ENCODE measurements around the gene EFCAB6. TPM values are rescaled to one million over a fixed set of nuclear protein-coding genes. Genes with fewer than 3 reads are reported as not detected.
"Not testable (repeated sequence)": the region's sequence is repeated elsewhere in the genome, so short reads cannot be mapped to it uniquely, and the experiment has no call there.

Gene EFCAB6
- total and polyA plus RNA-seq, 5 experiments from 2014 or later = 0.14 to 1.7 (median 0.58) TPM; not detected in 2

DNA sequence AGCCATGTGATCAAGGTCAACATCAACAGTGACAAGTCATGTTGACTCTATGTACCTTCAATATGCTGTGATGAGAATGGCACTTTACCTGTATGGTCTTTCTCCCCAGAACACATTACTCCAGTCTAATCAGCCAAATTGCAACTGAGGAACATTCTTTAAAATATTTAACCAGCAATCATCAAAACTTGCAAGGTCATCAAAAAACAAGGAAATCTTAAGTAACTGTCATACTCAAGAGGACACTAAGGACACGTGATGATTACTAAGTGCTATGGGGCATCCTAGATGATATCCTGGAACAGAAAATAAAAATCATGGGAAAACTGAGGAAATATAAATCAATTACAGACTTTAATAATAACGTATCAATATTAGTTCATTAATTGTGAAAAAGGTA, 118.9 kb downstream of the EFCAB6 start:
- Mint-ChIP-seq H3K27ac (no peak overlapping the region), H3K4me1 (no peaks in the 10 kb centered on the region), H3K27me3 (peaks cover 17 to 56% (median 20%) of the 10 kb centered on the region in 5 donors), H3K36me3 (peaks cover 0 to 23% (median 16%) of the 10 kb centered on the region in 3 donors), H3K9me3 (peaks cover 3 to 30% (median 16%) of the 10 kb centered on the region in 9 donors), H3K4me3 (no peak overlapping the region)
- POLR2A ChIA-PET = no interaction called here
- ATAC-seq (no peak), DNase-seq (no peak)

DNA sequence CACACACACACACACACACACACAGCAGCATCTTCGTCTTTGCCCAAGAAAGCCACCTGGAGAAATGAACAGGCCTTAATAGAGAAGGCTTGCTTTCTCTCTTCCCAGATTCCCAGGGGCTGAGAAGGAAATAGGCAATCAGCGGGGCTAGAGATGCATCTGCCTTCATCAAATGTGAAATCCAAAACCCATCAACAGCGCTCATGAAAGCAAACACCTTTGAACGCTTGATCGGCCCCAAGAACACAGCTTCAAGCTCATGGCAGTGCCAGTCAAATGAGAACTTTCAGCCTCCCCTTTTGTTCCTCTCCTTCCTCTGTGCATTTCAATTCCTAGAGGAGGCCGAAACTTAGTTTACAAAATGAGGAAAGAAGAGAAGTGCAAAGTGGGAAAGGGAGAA, 122.7 kb downstream of the EFCAB6 start:
- H3K4me1 Mint-ChIP-seq = no peaks in the 10 kb centered on the region
- no peak overlapping the region for H3K27ac Mint-ChIP-seq
- H3K9me3 Mint-ChIP-seq = peaks cover 3 to 30% (median 16%) of the 10 kb centered on the region in 9 donors
- peaks cover 10 to 58% (median 28%) of the 10 kb centered on the region in 5 donors for H3K27me3 Mint-ChIP-seq
- ATAC-seq (no peak), DNase-seq (no peak)
- POLR2A ChIA-PET = no interaction called here
- no peak overlapping the region for H3K4me3 Mint-ChIP-seq
- H3K36me3 Mint-ChIP-seq = peaks cover 0 to 23% (median 16%) of the 10 kb centered on the region in 3 donors

DNA sequence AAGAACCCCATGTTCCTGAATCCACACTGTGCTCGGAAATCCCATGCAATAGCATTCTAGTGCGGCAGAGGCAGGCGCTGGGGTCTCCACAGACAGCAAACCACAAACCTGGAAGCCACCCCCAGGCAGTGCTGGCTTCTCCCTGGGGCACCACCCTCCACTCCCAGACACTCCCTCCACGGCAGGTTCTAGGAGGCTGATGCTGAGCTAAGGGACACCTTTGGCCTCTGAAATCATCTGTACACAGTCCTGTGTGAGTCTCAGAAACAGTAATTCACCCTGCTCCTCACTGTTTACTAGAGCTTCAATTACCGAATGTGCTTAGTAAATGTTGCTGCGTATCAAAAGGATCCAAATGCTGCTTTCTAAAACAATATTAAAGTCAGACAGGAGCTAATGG, 129.3 kb downstream of the EFCAB6 start:
- Mint-ChIP-seq H3K36me3 (peaks cover 0 to 5% (median 0%) of the 10 kb centered on the region in 3 donors), H3K9me3 (peaks cover 0 to 23% (median 6%) of the 10 kb centered on the region in 9 donors), H3K4me1 (no peaks in the 10 kb centered on the region), H3K4me3 (no peak overlapping the region), H3K27ac (no peak overlapping the region), H3K27me3 (peaks cover 2 to 17% (median 14%) of the 10 kb centered on the region in 5 donors)
- POLR2A ChIA-PET = no interaction called here
- DNase-seq = no peak
- ATAC-seq = no peak

DNA sequence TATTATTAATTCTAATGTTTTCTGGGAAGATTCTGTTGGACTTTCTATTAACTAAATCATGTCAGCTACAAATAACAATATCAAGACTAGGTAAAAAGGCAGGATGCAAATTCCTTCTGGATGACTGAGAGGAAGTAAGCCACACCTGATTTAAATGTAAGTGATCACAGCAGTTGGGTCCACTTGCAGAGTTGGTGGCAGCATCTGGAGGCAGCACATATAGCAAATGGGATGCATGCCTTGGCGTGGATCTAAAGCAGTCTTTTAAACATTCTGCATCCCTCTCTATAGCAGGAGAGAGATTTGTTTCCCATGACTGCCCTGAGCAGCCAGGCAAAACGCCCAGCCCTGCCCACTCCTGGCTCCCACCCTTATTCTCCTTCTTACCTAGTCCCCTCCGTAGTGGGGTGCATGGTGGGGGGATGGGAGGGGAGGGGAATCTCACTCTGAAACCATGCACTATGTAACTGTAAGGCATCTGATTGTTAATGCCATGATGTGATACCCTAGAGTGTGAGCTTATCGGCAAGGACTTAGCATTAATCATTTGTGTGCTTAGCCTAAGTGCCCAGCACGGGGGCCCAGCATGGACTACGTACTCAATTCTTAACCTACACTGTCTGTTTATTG, 130.3 kb downstream of the EFCAB6 start:
- Mint-ChIP-seq H3K36me3 (peaks cover 0 to 5% (median 0%) of the 10 kb centered on the region in 3 donors), H3K9me3 (peaks cover 0 to 23% (median 6%) of the 10 kb centered on the region in 9 donors), H3K27me3 (peaks cover 2 to 17% (median 14%) of the 10 kb centered on the region in 5 donors), H3K4me3 (no peak overlapping the region), H3K4me1 (no peaks in the 10 kb centered on the region), H3K27ac (no peak overlapping the region)
- DNase-seq (no peak), ATAC-seq (no peak)
- POLR2A ChIA-PET = no interaction called here

DNA sequence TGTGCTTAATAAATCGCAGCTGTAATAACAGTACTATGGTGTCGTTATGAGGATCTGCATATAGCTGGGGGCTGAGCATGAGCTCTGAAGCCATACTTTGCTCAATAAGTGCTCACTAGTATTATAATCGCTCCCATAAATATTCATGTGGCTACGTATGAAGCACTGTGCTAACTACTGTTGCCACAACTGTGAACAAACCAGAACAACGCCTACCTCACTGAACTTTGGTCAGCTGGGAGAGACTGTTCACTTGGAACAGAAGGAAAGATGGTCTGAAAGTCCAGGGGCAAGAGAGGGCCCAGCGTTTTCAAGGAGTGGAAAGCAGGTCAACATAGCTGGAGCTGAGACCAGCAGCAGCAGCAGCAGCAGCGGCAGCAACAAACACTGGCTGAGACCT, 141.6 kb downstream of the EFCAB6 start:
- POLR2A ChIA-PET = no interaction called here
- H3K27ac Mint-ChIP-seq = no peak overlapping the region

DNA sequence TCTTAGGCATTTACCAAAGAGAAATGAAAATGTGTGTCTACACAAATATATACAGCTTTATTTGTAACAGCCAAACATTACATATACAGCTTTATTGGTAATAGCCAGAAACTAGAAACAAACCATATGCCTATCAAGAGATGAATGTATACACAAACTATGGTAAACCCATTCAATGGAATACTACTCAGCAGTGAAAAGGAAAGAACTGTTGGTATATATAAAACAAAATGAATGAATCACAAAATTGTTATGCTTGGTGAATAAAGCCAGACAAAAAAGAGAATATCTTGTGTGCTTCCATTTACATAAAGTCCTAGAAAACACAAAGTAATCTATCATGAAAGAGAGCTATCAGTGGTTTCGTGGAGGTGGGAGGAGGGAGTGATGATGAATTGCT, 142.9 kb downstream of the EFCAB6 start:
- peaks cover 2 to 8% (median 6%) of the 10 kb centered on the region in 5 donors for H3K27me3 Mint-ChIP-seq

More for the DNA sequence above, 141.6 kb downstream of the EFCAB6 start:
- peaks cover 0 to 1% (median 0%) of the 10 kb centered on the region in 4 donors for H3K4me1 Mint-ChIP-seq
- no peak for DNase-seq
- no peak for ATAC-seq
- H3K4me3 Mint-ChIP-seq = no peak overlapping the region
- H3K36me3 Mint-ChIP-seq = peaks cover 0 to 5% (median 4%) of the 10 kb centered on the region in 3 donors
- peaks cover 0 to 3% (median 0%) of the 10 kb centered on the region in 9 donors for H3K9me3 Mint-ChIP-seq
- peaks cover 2 to 8% (median 7%) of the 10 kb centered on the region in 5 donors for H3K27me3 Mint-ChIP-seq

DNA sequence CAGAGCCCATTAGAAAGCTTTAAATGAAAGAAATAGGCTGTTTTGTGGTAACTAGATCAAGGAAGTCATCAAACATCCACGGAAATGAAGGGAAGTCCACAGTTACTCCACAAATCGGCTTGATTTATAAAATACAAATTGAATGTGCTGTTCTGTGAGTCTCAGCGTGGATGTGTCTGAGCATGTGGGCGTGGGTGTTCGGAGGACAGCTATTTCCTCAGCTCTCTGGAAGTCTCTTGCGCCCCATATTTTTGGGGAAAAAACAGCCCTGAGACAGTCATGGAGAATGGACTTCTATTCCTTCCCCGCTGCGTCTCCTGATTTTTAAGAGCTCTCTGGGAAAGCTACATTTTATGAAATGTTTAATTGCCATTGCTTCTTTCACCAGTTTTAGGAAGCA, 144.4 kb downstream of the EFCAB6 start:
- ATAC-seq (no peak), DNase-seq (no peak)
- H3K27ac Mint-ChIP-seq = no peak overlapping the region
- H3K4me1 Mint-ChIP-seq = peaks cover 0 to 2% (median 0%) of the 10 kb centered on the region in 4 donors
- peaks cover 2 to 8% (median 4%) of the 10 kb centered on the region in 5 donors for H3K27me3 Mint-ChIP-seq
- peaks cover 0 to 3% (median 0%) of the 10 kb centered on the region in 9 donors for H3K9me3 Mint-ChIP-seq
- peaks cover 0 to 5% (median 4%) of the 10 kb centered on the region in 3 donors for H3K36me3 Mint-ChIP-seq
- POLR2A ChIA-PET = no interaction called here
- H3K4me3 Mint-ChIP-seq = no peak overlapping the region

More for the DNA sequence above, 142.9 kb downstream of the EFCAB6 start:
- POLR2A ChIA-PET = no interaction called here
- DNase-seq = no peak
- Mint-ChIP-seq H3K36me3 (peaks cover 0 to 5% (median 4%) of the 10 kb centered on the region in 3 donors), H3K4me1 (peaks cover 0 to 3% (median 0%) of the 10 kb centered on the region in 4 donors), H3K27ac (no peak overlapping the region), H3K4me3 (no peak overlapping the region), H3K9me3 (peaks cover 0 to 3% (median 0%) of the 10 kb centered on the region in 9 donors)
- ATAC-seq = no peak

DNA sequence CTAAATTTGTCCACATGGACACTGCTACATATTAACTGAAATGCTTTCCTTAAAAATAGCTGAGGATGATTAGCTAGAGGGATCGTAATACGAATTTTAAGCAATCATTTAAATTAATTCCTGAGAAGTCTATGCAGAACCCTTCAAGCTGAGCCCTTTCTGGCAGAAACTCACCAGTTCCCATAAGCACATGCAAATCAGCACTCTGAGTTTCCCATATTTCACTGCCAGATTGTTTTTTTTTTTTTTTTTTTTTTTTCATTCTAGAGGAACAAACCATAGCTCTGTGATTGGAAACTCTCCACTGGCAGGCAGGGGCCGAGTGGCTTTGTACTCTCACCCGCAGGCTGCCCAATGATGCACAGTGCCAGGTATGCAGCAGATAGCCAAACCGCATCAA, 145.6 kb downstream of the EFCAB6 start:
- ATAC-seq (no peak), DNase-seq (no peak)
- POLR2A ChIA-PET = no interaction called here
- Mint-ChIP-seq H3K4me3 (no peak overlapping the region), H3K4me1 (peaks cover 0 to 2% (median 0%) of the 10 kb centered on the region in 4 donors), H3K36me3 (peaks cover 0 to 5% (median 4%) of the 10 kb centered on the region in 3 donors), H3K9me3 (peaks cover 0 to 3% (median 0%) of the 10 kb centered on the region in 9 donors), H3K27me3 (peaks cover 0 to 7% (median 2%) of the 10 kb centered on the region in 5 donors), H3K27ac (no peak overlapping the region)

DNA sequence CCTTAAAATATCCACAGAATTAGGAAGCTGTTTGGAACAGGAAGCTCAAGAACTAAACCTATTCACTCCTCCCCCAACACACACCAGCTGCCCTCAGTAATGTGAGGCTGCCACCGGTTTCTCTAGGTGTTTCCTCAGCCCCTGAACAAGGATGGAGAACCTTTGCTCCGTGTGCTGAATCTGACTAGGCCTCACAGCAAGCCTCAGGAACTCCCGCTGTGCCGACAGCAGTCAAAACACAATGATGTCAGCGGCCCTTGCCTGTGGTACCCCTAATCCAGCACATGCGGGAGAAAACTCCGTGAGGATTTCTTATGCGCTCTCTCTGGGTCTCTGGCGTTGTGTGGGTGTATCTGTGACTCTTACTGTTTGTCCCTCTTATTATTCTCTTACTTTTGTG, 153.3 kb downstream of the EFCAB6 start:
- no peaks in the 10 kb centered on the region for H3K36me3 Mint-ChIP-seq
- H3K4me3 Mint-ChIP-seq = no peak overlapping the region
- no peaks in the 10 kb centered on the region for H3K4me1 Mint-ChIP-seq

DNA sequence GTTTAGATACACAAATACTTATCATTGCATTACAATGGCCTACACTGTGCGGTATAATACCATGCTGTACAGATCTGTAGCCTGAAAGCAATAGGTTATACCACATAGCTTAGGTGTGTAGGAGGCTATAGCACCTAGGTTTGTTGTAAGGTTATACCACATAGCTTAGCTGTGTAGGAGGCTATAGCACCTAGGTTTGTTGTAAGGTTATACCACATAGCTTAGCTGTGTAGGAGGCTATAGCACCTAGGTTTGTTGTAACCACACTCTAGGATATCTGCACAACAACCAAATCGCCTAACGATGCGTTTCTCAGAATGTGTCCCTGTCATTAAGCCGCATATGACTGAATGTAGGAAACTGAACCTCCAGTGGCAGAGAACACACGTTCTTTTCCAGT, 155.5 kb downstream of the EFCAB6 start:
- peaks cover 0 to 14% (median 6%) of the 10 kb centered on the region in 9 donors for H3K9me3 Mint-ChIP-seq
- H3K36me3 Mint-ChIP-seq, H3K4me1 Mint-ChIP-seq, H3K27me3 Mint-ChIP-seq, H3K27ac Mint-ChIP-seq, POLR2A ChIA-PET, H3K4me3 Mint-ChIP-seq, ATAC-seq, DNase-seq: not testable (repeated sequence)

More for the DNA sequence above, 153.3 kb downstream of the EFCAB6 start:
- Mint-ChIP-seq H3K27me3 (peaks cover 0 to 2% (median 0%) of the 10 kb centered on the region in 5 donors), H3K27ac (no peak overlapping the region), H3K9me3 (no peaks in the 10 kb centered on the region)
- POLR2A ChIA-PET = no interaction called here
- ATAC-seq (no peak), DNase-seq (no peak)

DNA sequence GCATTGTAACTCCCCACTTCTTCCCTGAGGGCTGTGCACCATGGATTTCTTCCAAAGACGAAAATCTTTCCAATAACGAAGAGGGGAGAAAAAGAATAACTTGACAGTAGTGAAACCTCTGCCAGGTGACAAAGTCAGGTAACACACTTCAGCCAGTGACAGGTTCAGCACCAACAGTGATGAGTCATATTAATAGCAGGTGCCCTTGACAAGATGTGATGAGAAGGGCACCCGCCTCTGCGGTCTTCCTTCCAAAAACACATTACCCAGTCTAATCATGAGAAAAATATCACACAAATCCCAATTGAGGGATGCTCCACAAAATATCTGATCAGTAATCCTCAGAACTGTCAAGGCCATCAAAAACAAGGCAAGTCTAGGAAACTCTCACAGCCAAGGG, 157.8 kb downstream of the EFCAB6 start:
- Mint-ChIP-seq H3K27me3 (peaks cover 1 to 15% (median 12%) of the 10 kb centered on the region in 5 donors), H3K36me3 (peaks cover 0 to 9% (median 7%) of the 10 kb centered on the region in 3 donors), H3K4me1 (no peaks in the 10 kb centered on the region), H3K4me3 (no peak overlapping the region), H3K9me3 (peaks cover 0 to 20% (median 12%) of the 10 kb centered on the region in 9 donors), H3K27ac (no peak overlapping the region)
- ATAC-seq (no peak), DNase-seq (no peak)
- POLR2A ChIA-PET = no interaction called here

DNA sequence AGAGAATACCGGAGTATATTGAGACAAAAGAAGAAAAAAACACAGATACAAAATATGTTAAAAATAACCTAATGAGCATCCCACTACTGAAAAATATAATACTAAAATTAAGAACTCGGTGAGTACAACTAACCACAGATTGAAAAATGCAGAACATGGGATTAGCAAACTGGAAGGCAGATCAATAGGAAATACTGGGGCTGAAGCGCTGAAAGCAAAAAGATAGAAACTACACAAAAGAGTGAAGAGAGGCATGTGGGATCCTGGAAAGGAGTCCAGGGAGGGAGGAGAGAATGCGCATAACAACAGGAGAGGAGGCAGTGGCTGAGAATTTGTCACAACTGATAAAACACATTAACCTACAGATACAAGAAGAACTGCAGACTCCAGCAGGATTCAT, 159.3 kb downstream of the EFCAB6 start:
- H3K36me3 Mint-ChIP-seq = peaks cover 0 to 9% (median 7%) of the 10 kb centered on the region in 3 donors
- peaks cover 0 to 20% (median 12%) of the 10 kb centered on the region in 9 donors for H3K9me3 Mint-ChIP-seq
- POLR2A ChIA-PET = no interaction called here
- no peak overlapping the region for H3K27ac Mint-ChIP-seq
- DNase-seq = no peak
- H3K4me3 Mint-ChIP-seq = no peak overlapping the region
- no peaks in the 10 kb centered on the region for H3K4me1 Mint-ChIP-seq
- no peak for ATAC-seq
- peaks cover 0 to 30% (median 16%) of the 10 kb centered on the region in 5 donors for H3K27me3 Mint-ChIP-seq

DNA sequence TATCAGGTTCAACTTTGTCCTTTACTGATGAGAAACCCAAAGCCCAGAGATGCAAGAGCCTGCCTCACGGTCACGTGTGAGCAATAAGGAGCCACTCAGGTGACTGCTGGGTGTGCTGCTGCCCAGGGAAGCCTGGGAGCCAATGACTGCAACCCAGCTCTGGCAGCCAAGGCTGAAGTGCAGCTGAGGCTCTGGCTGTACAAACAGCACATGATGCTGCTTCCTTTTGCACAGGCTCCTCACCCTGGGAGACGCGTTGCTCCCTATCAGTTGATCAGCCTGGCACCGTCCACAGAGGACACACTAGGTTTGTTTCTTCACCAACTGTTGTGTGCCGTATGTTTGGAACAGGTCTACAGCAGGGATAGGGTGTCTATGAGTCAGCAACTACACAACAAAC, 168.7 kb downstream of the EFCAB6 start:
- H3K4me3 Mint-ChIP-seq = no peak overlapping the region
- POLR2A ChIA-PET = no interaction called here

More for the DNA sequence above, 168.7 kb downstream of the EFCAB6 start:
- Mint-ChIP-seq H3K27ac (no peak overlapping the region), H3K9me3 (peaks cover 4 to 26% (median 15%) of the 10 kb centered on the region in 9 donors), H3K27me3 (peaks cover 8 to 42% (median 10%) of the 10 kb centered on the region in 5 donors), H3K4me1 (no peaks in the 10 kb centered on the region), H3K36me3 (peaks cover 0 to 23% (median 4%) of the 10 kb centered on the region in 3 donors)
- ATAC-seq (no peak), DNase-seq (no peak)
